Measurements from ENCODE around the gene SLC66A1.

The SLC66A1 gene

DNA sequence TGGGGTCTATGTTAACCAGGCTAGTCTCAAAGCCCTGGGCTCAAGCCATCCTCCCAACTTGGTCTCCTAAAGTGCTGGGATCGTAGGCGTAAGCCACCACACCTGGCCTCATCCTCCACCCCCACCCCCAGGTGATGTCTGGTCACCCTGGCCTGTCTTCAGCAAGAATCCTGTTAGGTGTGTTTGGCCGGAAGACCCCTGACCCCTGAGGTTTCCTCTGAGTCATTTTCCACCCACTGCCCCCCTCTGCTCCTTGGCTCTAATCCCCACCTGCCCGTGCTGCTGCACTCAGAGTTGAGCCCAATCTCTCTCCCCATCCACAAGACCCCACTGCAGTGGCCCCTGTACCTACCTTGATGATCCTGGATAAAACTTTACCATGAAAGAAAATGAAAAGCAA is 25.2 kb downstream of the SLC66A1 start:
- H3K14ac ChIP-seq (ENCODE audit: low read length in 2 of 2) = no peak overlapping the region
- H3K4me2 ChIP-seq (ENCODE audit: low read length, poor library complexity, severe bottlenecking) = no peak overlapping the region
- H3K9me3 ChIP-seq (ENCODE audit: control insufficient read depth, low read length) = no peaks in the 10 kb centered on the region
- H2BK15ac ChIP-seq (ENCODE audit: low read depth, poor library complexity, severe bottlenecking) = no peak overlapping the region
- no peak overlapping the region for H3K4me3 ChIP-seq (ENCODE audit: insufficient read depth in 1 of 2, low read depth in 1 of 2, low read length in 2 of 2)
- H3K9ac ChIP-seq (ENCODE audit: low read length) = no peak overlapping the region
- no peak overlapping the region for H3K27ac ChIP-seq (ENCODE audit: low read length, poor library complexity, severe bottlenecking)
- DNase-seq = no peak
- H3K79me1 ChIP-seq (replicated peaks; ENCODE audit: low read length, poor library complexity, severe bottlenecking) = peaks cover 24% of the 10 kb centered on the region
- H3K4ac ChIP-seq (ENCODE audit: low read depth in 1 of 2, low read length in 2 of 2) = no peak overlapping the region
- H3K27me3 ChIP-seq (ENCODE audit: control insufficient read depth in 1 of 2, insufficient read depth in 1 of 2, low read length in 2 of 2) = no peaks in the 10 kb centered on the region
- no peak overlapping the region for H3K23ac ChIP-seq (ENCODE audit: low read length in 2 of 2)
- H3K4me1 ChIP-seq (ENCODE audit: control insufficient read depth, insufficient read depth, low read depth, low read length) = peaks cover 18% of the 10 kb centered on the region
- no peak overlapping the region for H4K8ac ChIP-seq (ENCODE audit: low read length)
- no peak overlapping the region for H2AFZ ChIP-seq (ENCODE audit: low read depth, low read length)
- H3K36me3 ChIP-seq (ENCODE audit: control insufficient read depth in 1 of 2, insufficient read depth in 2 of 2, low read depth in 1 of 2, low read length in 2 of 2) = peaks cover 44 to 53% of the 10 kb centered on the region in 2 experiments
- no peak overlapping the region for H2BK5ac ChIP-seq (ENCODE audit: low read depth, low read length, poor library complexity, severe bottlenecking)
- H2AK5ac ChIP-seq (ENCODE audit: low read length, severe bottlenecking) = no peak overlapping the region
- H4K91ac ChIP-seq (ENCODE audit: low read length) = no peak overlapping the region
- 91% methylated on average over 4 of the region's 4 CpGs for WGBS
- no peak overlapping the region for H3K18ac ChIP-seq (ENCODE audit: low read depth in 1 of 2, low read length in 2 of 2)
- no peak overlapping the region for H2BK120ac ChIP-seq (ENCODE audit: low read depth, low read length)
- H2BK12ac ChIP-seq (ENCODE audit: low read length in 2 of 2) = no peak overlapping the region

GRCh38 chr1:19338323-19338762 is 26.2 kb downstream of the SLC66A1 start:
- WGBS = 71% methylated on average over 20 of the region's 27 CpGs

GRCh38 chr1:19339214-19339861 is 27.2 kb downstream of the SLC66A1 start:
- no peak overlapping the region for H2BK15ac ChIP-seq (ENCODE audit: low read depth, poor library complexity, severe bottlenecking)
- H3K4me3 ChIP-seq (ENCODE audit: insufficient read depth in 1 of 2, low read depth in 1 of 2, low read length in 2 of 2) = no peak overlapping the region
- H3K9ac ChIP-seq (ENCODE audit: low read length) = no peak overlapping the region
- no peak overlapping the region for H2BK12ac ChIP-seq (ENCODE audit: low read length in 2 of 2)
- H3K79me1 ChIP-seq (replicated peaks; ENCODE audit: low read length, poor library complexity, severe bottlenecking) = peaks cover 27% of the 10 kb centered on the region
- H3K9me3 ChIP-seq (ENCODE audit: control insufficient read depth, low read length) = no peaks in the 10 kb centered on the region
- H3K36me3 ChIP-seq (ENCODE audit: control insufficient read depth in 1 of 2, insufficient read depth in 2 of 2, low read depth in 1 of 2, low read length in 2 of 2) = peaks cover 65 to 69% of the 10 kb centered on the region in 2 experiments
- DNase-seq = no peak
- H3K23ac ChIP-seq (ENCODE audit: low read length in 2 of 2) = no peak overlapping the region
- H2BK120ac ChIP-seq (ENCODE audit: low read depth, low read length) = no peak overlapping the region
- peaks cover 15% of the 10 kb centered on the region for H3K4me1 ChIP-seq (ENCODE audit: control insufficient read depth, insufficient read depth, low read depth, low read length)
- no peak overlapping the region for H3K14ac ChIP-seq (ENCODE audit: low read length in 2 of 2)
- H2BK5ac ChIP-seq (ENCODE audit: low read depth, low read length, poor library complexity, severe bottlenecking) = no peak overlapping the region
- H3K4ac ChIP-seq (ENCODE audit: low read depth in 1 of 2, low read length in 2 of 2) = no peak overlapping the region
- no peak overlapping the region for H3K18ac ChIP-seq (ENCODE audit: low read depth in 1 of 2, low read length in 2 of 2)
- no peak overlapping the region for H3K4me2 ChIP-seq (ENCODE audit: low read length, poor library complexity, severe bottlenecking)
- WGBS = 89% methylated on average over 19 of the region's 19 CpGs
- no peaks in the 10 kb centered on the region for H3K27me3 ChIP-seq (ENCODE audit: control insufficient read depth in 1 of 2, insufficient read depth in 1 of 2, low read length in 2 of 2)
- H4K91ac ChIP-seq (ENCODE audit: low read length) = no peak overlapping the region
- H3K27ac ChIP-seq (ENCODE audit: low read length, poor library complexity, severe bottlenecking) = no peak overlapping the region
- H2AK5ac ChIP-seq (ENCODE audit: low read length, severe bottlenecking) = no peak overlapping the region
- no peak overlapping the region for H4K8ac ChIP-seq (ENCODE audit: low read length)
- no peak overlapping the region for H2AFZ ChIP-seq (ENCODE audit: low read depth, low read length)

More at GRCh38 chr1:19338323-19338762, 26.2 kb downstream of the SLC66A1 start:
- H3K27ac ChIP-seq (ENCODE audit: low read length, poor library complexity, severe bottlenecking) = no peak overlapping the region
- peaks cover 55 to 59% of the 10 kb centered on the region in 2 experiments for H3K36me3 ChIP-seq (ENCODE audit: control insufficient read depth in 1 of 2, insufficient read depth in 2 of 2, low read depth in 1 of 2, low read length in 2 of 2)
- H2BK12ac ChIP-seq (ENCODE audit: low read length in 2 of 2) = no peak overlapping the region
- H4K8ac ChIP-seq (ENCODE audit: low read length) = no peak overlapping the region
- H3K23ac ChIP-seq (ENCODE audit: low read length in 2 of 2) = no peak overlapping the region
- H3K18ac ChIP-seq (ENCODE audit: low read depth in 1 of 2, low read length in 2 of 2) = no peak overlapping the region
- no peak overlapping the region for H2AFZ ChIP-seq (ENCODE audit: low read depth, low read length)
- H2AK5ac ChIP-seq (ENCODE audit: low read length, severe bottlenecking) = no peak overlapping the region
- no peak overlapping the region for H3K4ac ChIP-seq (ENCODE audit: low read depth in 1 of 2, low read length in 2 of 2)
- no peak overlapping the region for H3K4me3 ChIP-seq (ENCODE audit: insufficient read depth in 1 of 2, low read depth in 1 of 2, low read length in 2 of 2)
- no peaks in the 10 kb centered on the region for H3K9me3 ChIP-seq (ENCODE audit: control insufficient read depth, low read length)
- H3K4me2 ChIP-seq (ENCODE audit: low read length, poor library complexity, severe bottlenecking) = no peak overlapping the region
- H3K79me1 ChIP-seq (replicated peaks; ENCODE audit: low read length, poor library complexity, severe bottlenecking) = peaks cover 24% of the 10 kb centered on the region
- H2BK5ac ChIP-seq (ENCODE audit: low read depth, low read length, poor library complexity, severe bottlenecking) = no peak overlapping the region
- no peak overlapping the region for H2BK15ac ChIP-seq (ENCODE audit: low read depth, poor library complexity, severe bottlenecking)
- no peak overlapping the region for H2BK120ac ChIP-seq (ENCODE audit: low read depth, low read length)
- no peak for DNase-seq
- no peak overlapping the region for H3K9ac ChIP-seq (ENCODE audit: low read length)
- H3K14ac ChIP-seq (ENCODE audit: low read length in 2 of 2) = peak overlapping the region in 1 of 2 experiments; percentile 67
- H4K91ac ChIP-seq (ENCODE audit: low read length) = no peak overlapping the region
- no peaks in the 10 kb centered on the region for H3K27me3 ChIP-seq (ENCODE audit: control insufficient read depth in 1 of 2, insufficient read depth in 1 of 2, low read length in 2 of 2)
- peaks cover 18% of the 10 kb centered on the region for H3K4me1 ChIP-seq (ENCODE audit: control insufficient read depth, insufficient read depth, low read depth, low read length)

DNA sequence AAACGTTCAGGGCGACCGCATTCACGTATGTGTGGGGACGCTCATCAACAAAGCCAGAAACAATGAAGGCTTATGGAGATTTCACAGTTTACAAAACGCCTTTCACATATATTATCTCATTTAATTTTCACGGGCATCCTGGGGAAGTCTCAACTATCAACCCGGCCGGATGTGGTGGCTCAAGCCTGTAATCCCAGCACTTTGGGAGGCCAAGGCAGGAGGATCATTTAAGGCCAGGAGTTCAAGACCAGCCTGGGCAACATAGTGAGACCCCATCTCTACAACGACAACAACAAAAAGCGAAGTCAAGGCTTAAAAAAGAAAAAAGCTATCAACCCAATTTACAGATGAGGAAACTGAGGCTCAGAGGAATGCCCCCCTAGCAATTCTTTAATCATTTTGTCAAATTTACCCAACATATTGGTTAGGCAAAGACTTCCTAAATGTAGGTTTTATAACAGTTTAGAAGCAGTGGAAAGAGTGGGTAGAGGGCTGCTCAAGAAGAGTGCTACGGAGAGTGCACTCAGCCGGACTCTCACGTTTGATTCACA is 28.3 kb downstream of the SLC66A1 start:
- Histone ChIP-seq H2BK12ac (ENCODE audit: low read length in 2 of 2) (no peak overlapping the region), H2BK120ac (ENCODE audit: low read depth, low read length) (no peak overlapping the region), H3K18ac (ENCODE audit: low read depth in 1 of 2, low read length in 2 of 2) (no peak overlapping the region), H4K8ac (ENCODE audit: low read length) (no peak overlapping the region), H2AK5ac (ENCODE audit: low read length, severe bottlenecking) (no peak overlapping the region), H3K9ac (ENCODE audit: low read length) (no peak overlapping the region), H3K27me3 (ENCODE audit: control insufficient read depth in 1 of 2, insufficient read depth in 1 of 2, low read length in 2 of 2) (no peaks in the 10 kb centered on the region), H4K91ac (ENCODE audit: low read length) (no peak overlapping the region), H3K4ac (ENCODE audit: low read depth in 1 of 2, low read length in 2 of 2) (no peak overlapping the region), H3K4me3 (ENCODE audit: insufficient read depth in 1 of 2, low read depth in 1 of 2, low read length in 2 of 2) (no peak overlapping the region), H3K9me3 (ENCODE audit: control insufficient read depth, low read length) (no peaks in the 10 kb centered on the region), H3K79me1 (replicated peaks; ENCODE audit: low read length, poor library complexity, severe bottlenecking) (peaks cover 31% of the 10 kb centered on the region), H3K4me1 (ENCODE audit: control insufficient read depth, insufficient read depth, low read depth, low read length) (peaks cover 15% of the 10 kb centered on the region), H3K23ac (ENCODE audit: low read length in 2 of 2) (no peak overlapping the region), H3K36me3 (ENCODE audit: control insufficient read depth in 1 of 2, insufficient read depth in 2 of 2, low read depth in 1 of 2, low read length in 2 of 2) (peaks cover 76 to 80% of the 10 kb centered on the region in 2 experiments), H3K27ac (ENCODE audit: low read length, poor library complexity, severe bottlenecking) (no peak overlapping the region), H3K4me2 (ENCODE audit: low read length, poor library complexity, severe bottlenecking) (no peak overlapping the region), H3K14ac (ENCODE audit: low read length in 2 of 2) (no peak overlapping the region), H2BK15ac (ENCODE audit: low read depth, poor library complexity, severe bottlenecking) (no peak overlapping the region), H2AFZ (ENCODE audit: low read depth, low read length) (no peak overlapping the region), H2BK5ac (ENCODE audit: low read depth, low read length, poor library complexity, severe bottlenecking) (no peak overlapping the region)
- WGBS = 98% methylated on average over 14 of the region's 14 CpGs
- no peak for DNase-seq

Measured in mesenchymal stem cell (in vitro differentiated cells and primary cell).